ENCODE results near the gene MSMO1.
A peak's percentile ranks its signal among the peaks of the same experiment; 100 is the strongest.
"Not testable (repeated sequence)": the region's sequence is repeated elsewhere in the genome, so short reads cannot be mapped to it uniquely, and the experiment has no call there.

Gene MSMO1

GRCh38 chr4:165327211-165328100, at the start of gene MSMO1:
TSS of gene MSMO1 (plus strand) at chr4:165327669. CDS start at chr4:165333371, 5,702 bp downstream.
- DNase-seq, result peak; percentile 100

- DNase-seq, result not testable (repeated sequence)
Measured at GRCh38 chr4:165279531-165279930, 47.9 kb upstream of the MSMO1 start.

- DNase-seq, result not testable (repeated sequence)
Measured at GRCh38 chr4:165284697-165285096, 42.8 kb upstream of the MSMO1 start.

- not testable (repeated sequence) for DNase-seq
Measured at GRCh38 chr4:165286619-165287340, 40.7 kb upstream of the MSMO1 start.

GRCh38 chr4:165288226-165288625, 39.2 kb upstream of the MSMO1 start:
- DNase-seq, result no peak

- no peak for DNase-seq
Measured at GRCh38 chr4:165288639-165289422, 38.6 kb upstream of the MSMO1 start.

GRCh38 chr4:165289423-165289785, 38.1 kb upstream of the MSMO1 start:
- DNase-seq, result no peak

- no peak for DNase-seq
Measured at GRCh38 chr4:165293061-165293460, 34.4 kb upstream of the MSMO1 start.

- DNase-seq, result no peak
Measured at GRCh38 chr4:165293927-165294649, 33.4 kb upstream of the MSMO1 start.

GRCh38 chr4:165294907-165295306, 32.6 kb upstream of the MSMO1 start:
- no peak for DNase-seq

GRCh38 chr4:165297626-165298025, 29.8 kb upstream of the MSMO1 start:
- no peak for DNase-seq

GRCh38 chr4:165299399-165300060, 27.9 kb upstream of the MSMO1 start:
- no peak for DNase-seq

GRCh38 chr4:165301833-165302232, 25.6 kb upstream of the MSMO1 start:
- DNase-seq, result no peak

- DNase-seq, result no peak
Measured at GRCh38 chr4:165302658-165303057, 24.8 kb upstream of the MSMO1 start.

- DNase-seq, result no peak
Measured at GRCh38 chr4:165308166-165308565, 19.3 kb upstream of the MSMO1 start.

- no peak for DNase-seq
Measured at GRCh38 chr4:165308606-165309005, 18.9 kb upstream of the MSMO1 start.

- no peak for DNase-seq
Measured at GRCh38 chr4:165309456-165309855, 18.0 kb upstream of the MSMO1 start.

GRCh38 chr4:165312506-165312905, 15.0 kb upstream of the MSMO1 start:
- DNase-seq, result no peak

- no peak for DNase-seq
Measured at GRCh38 chr4:165319030-165319429, 8.4 kb upstream of the MSMO1 start.

GRCh38 chr4:165319509-165319908, 8.0 kb upstream of the MSMO1 start:
- DNase-seq, result no peak

- DNase-seq, result no peak
Measured at GRCh38 chr4:165324236-165324917, 3.1 kb upstream of the MSMO1 start.

Data from activated effector memory CD4-positive, alpha-beta T cell treated with anti-CD3 and anti-CD28 coated beads, Interleukin-2, amount 50 U/mL, for 16 hours (primary cell).